Colon (tissue), 2 donors: ENCODE measurements around the gene GALNT18.

Source experiments
- FAIRE-seq: peaks from 2 replicates; lab custom pipeline; 2012; peaks lifted over from hg19 to GRCh38; lab: Jason Lieb, UNC
- donor health status: control.
- donor health status: control.

Gene GALNT18

GRCh38 chr11:11306855-11307254 lies 314.9 kb downstream of the GALNT18 start:
- FAIRE-seq: no peak

DNA sequence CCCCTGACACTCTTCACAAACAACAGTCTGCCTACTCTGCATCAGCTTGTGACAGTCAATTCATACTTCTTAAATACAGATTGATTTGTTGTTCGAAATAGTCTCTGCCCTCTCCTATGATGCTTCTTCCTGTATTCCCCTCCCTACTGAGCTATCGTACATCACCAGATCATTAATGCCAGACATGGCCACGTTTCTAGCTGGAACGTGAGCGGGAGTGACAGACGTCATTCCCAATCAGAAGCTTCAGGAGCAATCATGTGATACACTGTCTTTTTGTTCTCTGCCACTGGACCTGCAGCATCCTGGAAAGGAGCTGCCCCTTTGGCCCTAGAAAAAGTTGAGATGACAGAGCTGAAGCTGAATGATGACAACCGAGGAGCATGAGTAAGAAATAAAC lies 317.3 kb downstream of the GALNT18 start:
- FAIRE-seq: no peak

DNA sequence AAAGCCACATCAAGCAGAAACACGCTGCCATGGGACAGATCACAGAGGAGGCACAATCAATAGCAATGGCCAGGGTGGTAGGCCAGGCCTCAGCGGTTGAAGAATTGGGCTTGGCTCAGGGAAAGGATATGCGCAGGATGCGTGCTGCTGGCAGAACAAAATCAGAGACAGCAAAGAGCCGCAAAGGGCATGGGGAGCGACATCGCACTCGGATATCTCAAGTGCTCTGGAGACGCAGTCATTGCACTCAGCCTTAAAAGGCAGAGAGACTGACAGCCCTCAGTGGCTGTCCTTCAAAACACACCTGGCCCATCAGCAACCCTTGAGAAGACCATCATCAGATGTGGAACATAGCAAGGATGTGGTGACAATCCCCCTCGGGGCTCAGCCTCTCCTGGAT lies 319.2 kb downstream of the GALNT18 start:
- FAIRE-seq: no peak

GRCh38 chr11:11301212-11301611 lies 320.6 kb downstream of the GALNT18 start:
- FAIRE-seq: no peak

- FAIRE-seq: no peak
Measured at GRCh38 chr11:11297578-11297977, 324.2 kb downstream of the GALNT18 start.

GRCh38 chr11:11296434-11296833 lies 325.4 kb downstream of the GALNT18 start:
- FAIRE-seq: no peak

GRCh38 chr11:11294551-11294855 lies 327.3 kb downstream of the GALNT18 start:
- FAIRE-seq: no peak

- FAIRE-seq: no peak
Measured at GRCh38 chr11:11293798-11294550, 327.8 kb downstream of the GALNT18 start.

- FAIRE-seq: no peak
Measured at GRCh38 chr11:11292839-11293238, 329.0 kb downstream of the GALNT18 start.

- no peak for FAIRE-seq
Measured at GRCh38 chr11:11291041-11292015, 330.5 kb downstream of the GALNT18 start.

DNA sequence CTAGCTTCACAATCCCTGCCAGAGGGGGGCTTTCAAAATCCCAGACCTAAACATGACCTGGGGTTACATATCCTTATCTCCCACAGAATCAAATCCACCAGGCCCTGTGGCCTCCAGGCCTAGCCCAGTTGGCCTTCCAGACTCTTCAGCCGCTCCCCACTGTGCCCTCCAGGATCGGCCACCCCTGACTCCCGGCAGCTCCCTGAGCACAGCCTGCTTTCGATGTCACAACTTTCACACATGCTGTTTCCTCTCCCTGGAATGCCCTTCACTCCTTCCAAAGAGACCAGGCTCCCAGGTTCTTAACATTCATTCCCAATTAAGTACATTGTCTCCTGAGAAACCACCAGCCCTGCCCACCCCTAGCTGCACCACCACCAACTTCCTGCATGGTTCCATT lies 331.5 kb downstream of the GALNT18 start:
- no peak for FAIRE-seq

DNA sequence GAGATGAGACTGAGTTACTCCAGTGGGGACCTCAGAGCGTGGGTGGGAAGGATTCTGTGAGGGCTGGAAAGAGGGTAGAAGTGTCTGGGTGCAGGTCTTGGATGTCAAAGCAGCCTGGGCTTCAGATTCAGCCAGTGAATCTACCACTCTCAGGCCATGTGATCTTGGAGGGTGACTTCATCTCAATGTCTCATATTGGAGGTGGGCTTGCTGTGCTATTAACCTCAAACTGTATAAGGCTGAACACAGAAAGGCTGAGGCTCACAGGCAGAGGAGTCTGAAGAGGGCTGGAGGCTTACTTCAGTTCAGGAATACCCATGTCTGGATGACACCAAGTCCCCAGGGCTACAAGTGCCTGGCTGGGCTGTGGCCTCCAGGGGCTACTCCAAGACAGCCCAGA lies 332.1 kb downstream of the GALNT18 start:
- FAIRE-seq: no peak

DNA sequence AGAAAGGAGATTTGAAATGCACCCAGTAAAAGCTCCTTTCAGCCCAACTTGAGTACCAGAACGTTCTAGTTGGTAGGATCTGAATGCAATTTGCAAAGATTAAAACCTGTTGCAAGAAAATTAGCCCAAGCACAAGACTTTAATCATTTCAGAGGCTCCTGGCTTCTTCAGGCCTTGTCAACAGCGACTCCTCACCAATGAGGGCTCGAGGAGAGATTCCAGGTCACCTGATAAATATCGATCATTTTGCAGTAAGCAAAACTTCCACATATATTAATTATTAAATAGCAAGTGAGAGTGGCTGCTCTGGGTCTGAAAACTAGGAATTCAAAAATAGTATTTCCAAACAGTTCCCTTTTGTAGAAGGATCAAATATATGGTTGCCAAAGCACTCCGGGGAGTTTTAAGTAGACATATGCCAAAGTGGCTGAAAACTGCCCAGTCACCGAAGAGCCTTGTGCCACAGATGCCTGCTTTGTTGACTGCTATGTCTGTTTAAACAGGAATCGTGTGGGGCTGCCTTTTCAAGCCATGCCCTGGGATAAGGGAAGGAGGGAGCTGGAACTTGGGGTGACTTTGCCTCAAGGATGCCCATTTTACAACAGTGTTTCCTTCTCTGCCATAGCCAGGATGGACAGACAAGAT lies 332.7 kb downstream of the GALNT18 start:
- FAIRE-seq: no peak

- no peak for FAIRE-seq
Measured at GRCh38 chr11:11284481-11284880, 337.3 kb downstream of the GALNT18 start.

- no peak for FAIRE-seq
Measured at GRCh38 chr11:11281626-11282025, 340.2 kb downstream of the GALNT18 start.

DNA sequence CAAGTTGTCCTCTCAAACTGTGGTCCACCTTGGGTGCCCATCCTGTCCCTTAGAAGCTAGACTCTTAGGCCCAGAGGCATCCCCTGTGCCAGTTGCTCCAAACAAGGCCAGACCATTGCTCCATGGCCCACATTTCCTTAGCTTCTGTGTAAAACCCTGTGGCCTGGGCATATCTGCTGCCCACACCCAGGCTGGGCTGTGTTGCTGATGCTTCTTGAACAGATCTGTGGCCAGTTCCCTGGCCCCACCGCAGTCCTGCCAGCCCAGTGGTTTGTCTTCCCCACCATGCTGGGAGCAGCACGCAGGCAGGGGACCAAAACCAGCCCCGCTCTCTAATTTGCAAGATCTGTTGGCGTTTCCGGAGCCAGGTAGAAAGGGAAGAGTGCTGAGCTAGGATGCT lies 341.0 kb downstream of the GALNT18 start:
- FAIRE-seq: no peak

DNA sequence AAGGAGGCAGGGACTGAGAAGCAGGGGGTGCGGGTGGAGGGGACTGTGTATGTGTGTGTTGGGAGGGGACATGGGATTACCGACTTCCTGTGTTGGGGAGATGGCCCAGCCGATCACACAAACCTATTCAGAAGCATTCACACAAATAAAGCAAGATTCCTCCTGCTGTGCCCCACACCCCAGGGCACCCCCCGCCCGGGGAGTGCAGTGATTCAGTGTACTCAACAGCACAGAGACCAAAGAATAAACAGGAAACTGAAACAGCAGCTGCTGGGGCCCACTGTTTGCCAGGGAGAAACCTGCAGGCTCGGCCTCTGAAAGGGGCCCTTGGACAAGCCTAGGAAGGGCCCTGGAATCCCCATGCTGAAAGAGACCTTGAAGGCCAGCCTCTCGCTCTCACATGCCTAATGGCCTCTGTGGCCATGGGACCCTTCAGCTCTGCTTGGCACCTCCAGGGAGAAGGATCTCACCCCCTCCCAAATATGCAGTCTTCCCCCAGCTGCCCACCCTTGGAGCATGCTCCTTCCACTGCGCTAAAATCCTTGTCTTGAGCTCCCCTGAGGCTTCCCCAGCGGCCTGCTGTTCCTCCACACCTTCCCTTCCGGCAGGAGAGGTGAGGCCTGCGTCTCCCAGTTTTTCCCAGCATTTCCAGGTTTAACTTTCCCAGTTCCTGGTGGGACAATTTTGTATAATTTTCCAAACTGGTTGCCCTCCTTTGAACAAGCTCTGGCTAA lies 341.7 kb downstream of the GALNT18 start:
- no peak for FAIRE-seq

DNA sequence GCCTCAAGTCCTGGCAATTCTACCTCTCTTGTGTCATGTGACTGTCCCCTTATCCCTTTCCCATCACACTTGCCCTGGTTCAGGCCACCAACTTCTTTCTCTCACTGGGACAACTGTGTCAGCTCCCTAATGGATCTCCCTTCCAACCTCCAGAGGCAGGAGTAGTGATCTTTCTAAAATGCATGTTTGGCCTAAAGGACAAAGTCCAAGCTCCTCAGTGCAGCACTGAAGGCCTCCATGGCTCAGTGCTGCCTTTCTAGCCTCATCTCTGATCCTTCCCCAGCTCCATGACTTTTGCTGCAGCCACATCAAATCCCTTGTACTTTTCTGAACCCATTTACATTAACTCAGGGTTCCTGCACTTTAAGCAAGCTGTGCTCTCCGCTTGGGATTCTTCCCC lies 349.6 kb downstream of the GALNT18 start:
- no peak for FAIRE-seq

DNA sequence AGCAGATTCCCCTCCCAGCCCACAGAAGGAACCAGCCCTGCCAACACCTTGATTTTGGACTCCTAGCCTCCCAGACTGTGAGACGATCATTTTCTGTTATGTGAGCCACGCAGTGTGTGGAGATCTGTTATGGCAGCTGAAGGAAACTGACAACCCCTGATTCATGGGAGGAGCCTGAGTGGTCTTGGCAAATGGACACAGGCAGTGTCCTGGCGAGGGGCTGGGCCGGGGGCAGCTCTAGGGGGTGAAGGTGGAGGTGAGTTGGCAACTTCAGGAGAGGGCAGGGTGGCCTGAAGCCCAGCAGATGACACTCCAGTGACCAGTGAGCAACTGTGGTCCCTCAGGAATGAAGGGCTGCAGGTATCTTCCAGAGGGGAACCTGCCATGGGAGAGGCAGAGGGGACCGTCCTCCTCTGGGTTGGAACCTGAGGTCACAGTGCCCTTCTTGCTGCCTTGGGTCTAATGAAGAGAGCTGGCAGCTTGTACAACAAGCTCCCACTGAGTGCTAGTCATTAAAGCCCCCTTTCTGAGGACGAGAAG lies 351.5 kb downstream of the GALNT18 start:
- FAIRE-seq: no peak

DNA sequence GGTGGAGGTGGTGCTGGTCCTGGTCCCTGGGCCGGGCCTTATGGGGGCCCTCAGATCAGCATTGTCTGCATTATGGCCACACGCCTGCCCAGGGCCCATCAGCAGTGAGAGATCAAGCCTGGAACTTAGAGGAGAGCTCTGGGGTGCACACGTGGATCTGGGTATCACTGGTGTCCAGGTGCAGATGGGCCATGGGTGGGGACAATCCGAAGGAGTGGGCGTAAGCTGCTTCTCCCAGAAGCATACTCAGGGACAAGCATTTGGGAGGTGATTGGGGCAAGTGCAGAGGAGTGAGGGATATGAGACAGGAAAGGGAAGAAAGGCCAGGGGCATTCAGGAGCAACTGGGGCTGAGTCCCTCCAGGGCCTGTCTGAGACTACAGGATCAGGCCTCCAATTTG lies 353.1 kb downstream of the GALNT18 start:
- FAIRE-seq: no peak

- FAIRE-seq: no peak
Measured at GRCh38 chr11:11268119-11268518, 353.7 kb downstream of the GALNT18 start.

DNA sequence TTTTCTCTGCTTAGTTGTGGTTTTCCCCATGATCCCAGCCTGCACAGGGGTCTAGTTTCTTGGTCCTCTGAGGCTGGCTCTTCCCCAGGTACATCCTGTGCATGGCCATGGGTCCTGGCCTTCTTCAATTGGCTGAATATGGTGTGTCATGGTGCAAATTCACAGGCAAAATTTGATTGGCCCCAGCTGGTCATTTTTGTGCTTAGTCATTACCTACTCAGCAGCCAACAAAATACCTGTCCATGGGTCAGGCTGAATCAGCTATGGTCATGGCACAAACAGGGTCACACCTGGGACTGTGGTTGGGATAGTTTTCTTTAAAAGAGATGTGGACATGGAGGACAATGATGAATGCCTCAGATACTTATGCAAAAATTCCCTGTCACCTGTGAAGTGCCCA lies 354.5 kb downstream of the GALNT18 start:
- no peak for FAIRE-seq
